GM19023 (cell line): ENCODE measurements around the gene MAVS.

Source experiments
- ATAC-seq: cut with Tn5 transposase; IDR thresholded peaks from one replicate; pipeline ENCODE4 v1.9.1; 2021; ENCODE audit warnings: mild to moderate bottlenecking, moderate library complexity; ENCODE audit not compliant: unreplicated experiment

MAVS gene

GRCh38 chr20:3847429-3847940, 851 bp downstream of the MAVS start:
- no peak for ATAC-seq

- ATAC-seq: no peak
Measured at GRCh38 chr20:3848565-3848964, 1.9 kb downstream of the MAVS start.

- no peak for ATAC-seq
Measured at GRCh38 chr20:3854462-3854871, 7.8 kb downstream of the MAVS start.

GRCh38 chr20:3857405-3857804, 10.8 kb downstream of the MAVS start:
- ATAC-seq: no peak

- no peak for ATAC-seq
Measured at GRCh38 chr20:3858689-3859088, 12.1 kb downstream of the MAVS start.

- no peak for ATAC-seq
Measured at GRCh38 chr20:3861191-3861590, 14.6 kb downstream of the MAVS start.

- no peak for ATAC-seq
Measured at GRCh38 chr20:3862333-3862732, 15.7 kb downstream of the MAVS start.

GRCh38 chr20:3863317-3863716, 16.7 kb downstream of the MAVS start:
- no peak for ATAC-seq

- ATAC-seq: no peak
Measured at GRCh38 chr20:3864518-3864917, 17.9 kb downstream of the MAVS start.

- ATAC-seq: no peak
Measured at GRCh38 chr20:3865152-3865886, 18.7 kb downstream of the MAVS start.

GRCh38 chr20:3865887-3866407, 19.3 kb downstream of the MAVS start:
- no peak for ATAC-seq

GRCh38 chr20:3866464-3866863, 19.8 kb downstream of the MAVS start:
- no peak for ATAC-seq

- ATAC-seq: no peak
Measured at GRCh38 chr20:3867802-3868201, 21.2 kb downstream of the MAVS start.

GRCh38 chr20:3869839-3870634, 23.4 kb downstream of the MAVS start:
- no peak for ATAC-seq

- no peak for ATAC-seq
Measured at GRCh38 chr20:3871550-3872265, 25.1 kb downstream of the MAVS start.

GRCh38 chr20:3873507-3873906, 26.9 kb downstream of the MAVS start:
- no peak for ATAC-seq

GRCh38 chr20:3874194-3874844, 27.7 kb downstream of the MAVS start:
- ATAC-seq: no peak

GRCh38 chr20:3875378-3875974, 28.8 kb downstream of the MAVS start:
- no peak for ATAC-seq

GRCh38 chr20:3876000-3876399, 29.4 kb downstream of the MAVS start:
- ATAC-seq: no peak

- ATAC-seq: no peak
Measured at GRCh38 chr20:3876676-3877075, 30.0 kb downstream of the MAVS start.
